RWPE2 (cell line): ENCODE results near the gene KCNJ12.
A peak's percentile ranks its signal among the peaks of the same experiment; 100 is the strongest.

Source experiments
- ATAC-seq: fragments of 200-7000 bp; cut with Tn5 transposase; 3 replicates; pipeline ENCODE4 v1.9.1; 2021; ENCODE audit warnings: low read depth
- DNase-seq: peaks from one replicate; pipeline ENCODE4 v3.0.0-alpha.2; 2020; ENCODE audit warnings: low spot score
- H3K27ac ChIP-seq: fragments of 450-650 bp; 2 replicates; pipeline ENCODE4 v1.5.1; 2017; ENCODE audit warnings: mild to moderate bottlenecking; ENCODE audit not compliant: poor library complexity, severe bottlenecking
- H3K27me3 ChIP-seq: fragments of 250-450 bp; sonication (Bioruptor Pico); 2 replicates; pipeline ENCODE4 v1.5.1; 2021; ENCODE audit warnings: mild to moderate bottlenecking, moderate library complexity; ENCODE audit not compliant: insufficient read depth, poor library complexity, severe bottlenecking
- H3K36me3 ChIP-seq: fragments of 250-450 bp; sonication (Bioruptor Pico); 2 replicates; pipeline ENCODE4 v1.5.1; 2020; ENCODE audit warnings: low read depth, mild to moderate bottlenecking, moderate library complexity
- H3K4me1 ChIP-seq: fragments of 250-450 bp; sonication (Bioruptor Pico); 2 replicates; pipeline ENCODE4 v1.5.1; 2021; ENCODE audit warnings: mild to moderate bottlenecking, moderate library complexity; ENCODE audit not compliant: insufficient read depth, poor library complexity, severe bottlenecking
- H3K4me3 ChIP-seq: fragments of 250-450 bp; sonication (Bioruptor Pico); 2 replicates; pipeline ENCODE4 v1.5.1; 2021; ENCODE audit warnings: mild to moderate bottlenecking, moderate library complexity; ENCODE audit not compliant: severe bottlenecking
- H3K9me3 ChIP-seq: fragments of 250-450 bp; sonication (Bioruptor Pico); 2 replicates; pipeline ENCODE4 v1.5.1; 2021; ENCODE audit warnings: mild to moderate bottlenecking, moderate library complexity; ENCODE audit not compliant: severe bottlenecking
- TF ChIP-seq, protein P1 (sequence below): fragments of 450-650 bp; IDR thresholded peaks from one replicate; pipeline ENCODE4 v1.5.1; 2017; ENCODE audit warnings: mild to moderate bottlenecking, moderate library complexity; ENCODE audit not compliant: poor library complexity, severe bottlenecking

Gene KCNJ12

DNA sequence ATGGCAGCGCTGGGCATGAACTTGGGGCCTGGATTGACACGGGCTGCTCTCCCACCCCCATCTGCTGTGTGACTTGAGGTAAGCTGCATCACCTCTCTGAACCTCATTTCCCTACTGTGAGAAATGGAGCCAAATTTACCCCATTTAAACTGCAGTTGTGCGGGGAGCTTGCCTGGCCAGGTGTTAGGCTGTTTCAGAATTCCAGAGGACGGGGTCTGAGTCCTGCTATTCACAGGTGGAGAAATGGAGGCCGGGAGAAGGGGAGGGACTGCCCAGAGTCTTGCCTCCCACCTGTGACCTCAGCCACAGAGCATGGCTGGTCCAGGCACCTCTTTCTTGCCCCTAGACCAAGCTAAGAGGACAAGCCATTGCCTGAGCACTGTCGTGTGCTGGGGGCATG, 12.8 kb downstream of the KCNJ12 start:
- no peak for ATAC-seq
- Histone ChIP-seq H3K27me3 (no peaks in the 10 kb centered on the region), H3K36me3 (no peaks in the 10 kb centered on the region)

DNA sequence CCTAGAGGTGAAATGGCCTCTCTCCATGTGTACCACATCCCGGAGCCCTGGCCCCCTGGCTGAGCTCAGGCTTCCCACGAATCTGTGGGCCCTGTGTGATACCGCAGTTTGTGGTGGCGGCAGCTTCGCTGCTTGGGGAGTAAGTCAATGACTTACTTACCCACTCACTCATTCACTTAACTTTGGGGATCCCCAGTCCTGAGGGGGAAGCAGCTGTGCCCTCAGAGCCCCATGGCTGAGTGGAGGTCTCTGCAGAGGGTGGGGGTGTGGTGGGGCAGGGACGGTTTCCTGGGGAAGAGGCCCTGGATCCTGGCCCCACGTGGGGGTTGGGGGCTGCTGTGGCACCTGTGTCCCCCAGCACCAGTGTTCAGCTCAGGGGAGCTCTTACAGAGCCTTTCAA, 13.2 kb downstream of the KCNJ12 start:
- ATAC-seq (no peak), DNase-seq (no peak)
- Histone ChIP-seq H3K36me3 (no peaks in the 10 kb centered on the region), H3K9me3 (no peaks in the 10 kb centered on the region), H3K27me3 (no peaks in the 10 kb centered on the region), H3K4me3 (no peak overlapping the region), H3K27ac (no peak overlapping the region), H3K4me1 (no peaks in the 10 kb centered on the region)
- TF ChIP-seq, protein P1, sequence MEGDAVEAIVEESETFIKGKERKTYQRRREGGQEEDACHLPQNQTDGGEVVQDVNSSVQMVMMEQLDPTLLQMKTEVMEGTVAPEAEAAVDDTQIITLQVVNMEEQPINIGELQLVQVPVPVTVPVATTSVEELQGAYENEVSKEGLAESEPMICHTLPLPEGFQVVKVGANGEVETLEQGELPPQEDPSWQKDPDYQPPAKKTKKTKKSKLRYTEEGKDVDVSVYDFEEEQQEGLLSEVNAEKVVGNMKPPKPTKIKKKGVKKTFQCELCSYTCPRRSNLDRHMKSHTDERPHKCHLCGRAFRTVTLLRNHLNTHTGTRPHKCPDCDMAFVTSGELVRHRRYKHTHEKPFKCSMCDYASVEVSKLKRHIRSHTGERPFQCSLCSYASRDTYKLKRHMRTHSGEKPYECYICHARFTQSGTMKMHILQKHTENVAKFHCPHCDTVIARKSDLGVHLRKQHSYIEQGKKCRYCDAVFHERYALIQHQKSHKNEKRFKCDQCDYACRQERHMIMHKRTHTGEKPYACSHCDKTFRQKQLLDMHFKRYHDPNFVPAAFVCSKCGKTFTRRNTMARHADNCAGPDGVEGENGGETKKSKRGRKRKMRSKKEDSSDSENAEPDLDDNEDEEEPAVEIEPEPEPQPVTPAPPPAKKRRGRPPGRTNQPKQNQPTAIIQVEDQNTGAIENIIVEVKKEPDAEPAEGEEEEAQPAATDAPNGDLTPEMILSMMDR = no peak

More for the DNA sequence above, 12.8 kb downstream of the KCNJ12 start:
- H3K27ac ChIP-seq = no peak overlapping the region
- no peaks in the 10 kb centered on the region for H3K9me3 ChIP-seq
- H3K4me1 ChIP-seq = no peaks in the 10 kb centered on the region
- TF ChIP-seq, protein P1 = no peak
- no peak for DNase-seq
- H3K4me3 ChIP-seq = no peak overlapping the region

DNA sequence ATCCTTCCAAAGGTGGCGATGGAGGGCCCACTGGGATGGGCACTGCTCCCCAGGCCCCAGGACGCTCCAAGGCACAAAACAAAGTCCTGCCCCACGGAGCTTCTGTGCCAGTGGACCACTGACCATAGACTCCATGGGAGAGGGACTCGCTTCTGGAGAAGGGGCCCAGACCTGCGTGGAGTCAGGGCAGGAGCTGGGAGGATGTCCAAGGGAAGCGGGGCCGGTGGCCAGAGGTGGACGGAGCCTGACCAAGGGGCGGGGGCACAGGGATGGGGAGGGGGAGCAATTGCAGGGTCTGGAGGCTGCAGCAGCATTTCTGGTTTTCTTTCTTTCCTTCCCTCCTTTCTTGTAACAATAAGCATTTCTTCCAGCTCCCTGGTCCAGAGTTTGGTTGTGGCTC, 14.1 kb downstream of the KCNJ12 start:
- DNase-seq (no peak), ATAC-seq (no peak)
- Histone ChIP-seq H3K4me3 (no peak overlapping the region), H3K27me3 (no peaks in the 10 kb centered on the region), H3K27ac (no peak overlapping the region), H3K4me1 (no peaks in the 10 kb centered on the region), H3K9me3 (no peaks in the 10 kb centered on the region), H3K36me3 (no peaks in the 10 kb centered on the region)
- TF ChIP-seq, protein P1 = no peak

DNA sequence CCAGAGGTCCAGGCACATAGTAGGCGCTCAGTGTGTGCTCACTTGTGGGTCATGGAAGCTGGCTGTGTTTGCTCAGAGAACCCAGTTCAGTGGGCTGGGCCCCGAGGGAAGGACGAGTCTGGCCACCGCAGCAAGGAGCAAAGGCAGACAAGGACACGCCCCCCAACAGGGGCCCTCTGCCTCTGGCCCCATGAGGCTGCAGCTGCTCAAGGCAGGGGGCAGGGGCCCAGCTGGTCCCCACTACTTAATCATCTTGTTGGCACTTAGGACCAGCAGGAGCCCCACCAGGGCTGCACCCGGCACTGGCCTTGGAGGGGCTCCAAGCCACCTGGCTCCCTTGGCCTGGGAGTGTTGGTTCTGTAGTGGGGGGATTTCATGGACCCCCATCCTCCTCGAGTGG, 16.1 kb downstream of the KCNJ12 start:
- DNase-seq (no peak), ATAC-seq (no peak)
- no peaks in the 10 kb centered on the region for H3K9me3 ChIP-seq
- no peak overlapping the region for H3K27ac ChIP-seq
- peaks cover 9% of the 10 kb centered on the region for H3K4me1 ChIP-seq
- H3K36me3 ChIP-seq = no peaks in the 10 kb centered on the region
- TF ChIP-seq, protein P1 = no peak
- no peak overlapping the region for H3K4me3 ChIP-seq
- H3K27me3 ChIP-seq = no peaks in the 10 kb centered on the region

DNA sequence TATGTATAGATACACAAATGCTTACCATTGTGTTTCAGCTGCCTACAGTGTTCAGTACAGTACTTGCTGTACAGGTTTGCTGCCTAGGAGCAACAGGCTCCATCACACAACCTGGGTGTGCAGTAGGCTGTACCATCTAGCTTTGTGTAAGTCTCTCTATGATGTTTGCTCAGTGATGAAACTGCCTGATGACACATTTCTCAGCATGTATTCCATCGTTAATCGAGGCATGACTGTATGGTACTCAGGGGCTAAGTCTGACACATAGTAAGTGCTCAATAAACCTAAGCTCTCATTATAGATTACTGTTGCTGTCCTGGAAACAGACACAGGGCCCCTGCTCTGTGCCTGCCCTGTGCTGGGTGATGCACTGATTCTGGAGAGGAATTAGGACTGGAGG, 18.1 kb downstream of the KCNJ12 start:
- H3K36me3 ChIP-seq = no peaks in the 10 kb centered on the region
- H3K27me3 ChIP-seq = no peaks in the 10 kb centered on the region
- DNase-seq (no peak), ATAC-seq (peak; percentile 68)
- H3K9me3 ChIP-seq = no peaks in the 10 kb centered on the region
- H3K27ac ChIP-seq = no peak overlapping the region
- TF ChIP-seq, protein P1 = no peak
- H3K4me1 ChIP-seq = peaks cover 9% of the 10 kb centered on the region
- no peak overlapping the region for H3K4me3 ChIP-seq
